Stomach (tissue), 9 donors: Measurements from ENCODE around the gene NTF3. TPM values are rescaled to one million over a fixed set of nuclear protein-coding genes. Genes with fewer than 3 reads are reported as not detected.

Experiments used
- DNase-seq, 2 donors: peaks; one replicate each; pipeline versions ENCODE4 v3.0.0 to v3.0.0-alpha.2; 2013 to 2019
- H3K27ac ChIP-seq, 5 donors: fragments of 200-600 bp in 4 of 5; sonication (generic) in 4 of 5; one replicate each; pipeline ENCODE4 v1.5.1; 2013 to 2019; ENCODE audit warnings: mild to moderate bottlenecking in 1 of 5, moderate library complexity in 1 of 5
- H3K27me3 ChIP-seq, 3 donors: fragments of 200-600 bp; sonication (generic); one replicate each; pipeline ENCODE4 v1.5.1; 2017 to 2019; ENCODE audit warnings: mixed run types in 1 of 3
- H3K36me3 ChIP-seq, 4 donors: fragments of 200-600 bp; sonication (generic); 1 replicate in 3 of 4; 2 replicates in 1 of 4; pipeline ENCODE4 v1.5.1; 2016 to 2019
- H3K4me1 ChIP-seq, 4 donors: fragments of 200-600 bp; sonication (generic); one replicate each; pipeline ENCODE4 v1.5.1; 2016 to 2019
- H3K4me3 ChIP-seq, 4 donors: fragments of 200-600 bp; sonication (generic) in 3 of 4; one replicate each; pipeline ENCODE4 v1.5.1; 2016 to 2019; ENCODE audit warnings: mild to moderate bottlenecking in 1 of 4
- H3K9me3 ChIP-seq, 4 donors: fragments of 200-600 bp; sonication (generic); one replicate each; pipeline ENCODE4 v1.5.1; 2016 to 2019
- CTCF ChIP-seq, 7 experiments: fragments of 450-650 bp in 4 of 7; fragments of 200-600 bp in 3 of 7; sonication (generic) in 3 of 7; IDR thresholded peaks; one replicate each; pipeline ENCODE4 v1.5.1; 2016 to 2019; ENCODE audit warnings: antibody characterized with exemption in 7 of 7, control low read depth in 2 of 7, mild to moderate bottlenecking in 1 of 7
- EP300 ChIP-seq: sonication (generic); formaldehyde crosslinking; IDR thresholded peaks from one replicate; pipeline ENCODE4 v1.6.1; 2017; ENCODE audit warnings: antibody characterized with exemption
- POLR2A ChIP-seq, 4 donors: fragments of 450-650 bp; IDR thresholded peaks; one replicate each; pipeline ENCODE4 v1.6.1; 2016; ENCODE audit warnings: antibody characterized with exemption in 4 of 4, control low read depth in 2 of 4, mild to moderate bottlenecking in 1 of 4, moderate library complexity in 1 of 4
- POLR2AphosphoS5 ChIP-seq, 3 donors: sonication (generic); formaldehyde crosslinking; IDR thresholded peaks; one replicate each; pipeline ENCODE4 v1.6.1; 2016; ENCODE audit warnings: antibody characterized with exemption in 3 of 3
- WGBS, 5 donors: extraction: QIAGEN DNeasy Blood & Tissue Kit in 3 of 5; methylation state at CpG; one replicate each; pipeline versions ENCODE4 v1.1.5 to v1.1.7; 2013 to 2018; 5-methylcytosine and 5-hydroxymethylcytosine counted together
- intact Hi-C: fragments of 100-400 bp; cut with DNase I; formaldehyde crosslinking; loops from one replicate; pipeline ENCODE4 v1.15.1; 2023; ENCODE audit warnings: low total_unique reads
- polyA plus RNA-seq, 3 donors: library from polyadenylated mRNA; stranded (reverse); fragments of 200-250 nt; gene quantifications; one replicate each; pipeline ENCODE4 v1.2.3, GENCODE V29; 2013
- total RNA-seq, 5 donors: library from RNA; depleted of rRNA; stranded (reverse); fragments of >200 nt; gene quantifications; one replicate each; pipeline versions ENCODE4 v1.1.0 to v1.2.3, GENCODE V29; 2014 to 2016
- donor health status: healthy with polysubstance abuse.
- donor health status: Bipolar disorder and iron deficiency.
- donor health status: healthy.

Gene NTF3
- total and polyA plus RNA-seq, 8 donors: 0.87 to 7.3 (median 4.0) TPM; not detected in 3

DNA sequence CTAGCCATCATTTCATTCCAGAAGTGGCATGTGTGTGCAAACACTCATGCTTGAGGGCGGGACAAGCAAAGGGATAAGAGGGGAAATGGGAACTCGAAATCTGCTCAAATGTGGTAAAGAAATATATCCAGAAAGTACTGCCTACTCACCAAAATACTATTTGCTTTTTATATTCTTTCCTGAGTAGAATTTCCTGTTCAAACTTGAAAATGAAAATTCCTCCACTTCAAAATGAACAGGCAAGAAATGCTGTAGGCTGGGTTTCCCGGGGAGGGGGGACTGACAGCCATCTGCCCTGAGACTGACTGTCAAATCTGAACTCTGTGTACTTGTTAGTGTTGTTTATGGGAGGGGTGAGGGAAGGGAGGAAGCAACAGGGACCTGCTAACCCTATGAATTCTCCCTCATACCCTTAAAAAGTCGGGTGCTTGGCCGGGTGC lies 34.6 kb downstream of the NTF3 start:
- H3K27ac ChIP-seq: no peak overlapping the region

DNA sequence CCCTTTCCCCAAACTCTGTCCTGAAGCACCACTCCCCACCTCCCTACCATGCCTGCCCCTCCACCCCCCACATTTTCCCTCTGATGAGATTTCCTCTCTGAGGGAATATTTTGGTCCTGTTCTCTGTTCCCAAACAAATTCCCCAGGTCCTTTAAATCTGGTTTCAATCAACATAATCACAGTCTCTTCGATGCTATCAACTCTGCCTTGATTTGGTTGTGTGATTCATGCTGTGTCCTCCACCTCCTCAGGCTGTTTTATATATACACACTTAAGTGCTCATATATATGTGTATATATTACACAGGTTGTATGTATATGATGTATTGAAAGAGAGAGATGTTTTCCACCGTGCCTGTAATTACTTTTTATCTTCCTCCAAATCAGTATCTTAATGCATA lies 36.0 kb downstream of the NTF3 start:
- Histone ChIP-seq H3K36me3 (no peaks in the 10 kb centered on the region), H3K4me1 (peaks cover 0 to 6% (median 0%) of the 10 kb centered on the region in 4 donors), H3K27me3 (no peaks in the 10 kb centered on the region), H3K4me3 (no peak overlapping the region), H3K9me3 (no peaks in the 10 kb centered on the region), H3K27ac (no peak overlapping the region)
- no peak for TF ChIP-seq EP300
- no peak for TF ChIP-seq POLR2A (IDR thresholded peaks at IDR 0.05)
- TF ChIP-seq POLR2AphosphoS5 (IDR thresholded peaks at IDR 0.05): no peak
- no peak for TF ChIP-seq CTCF (IDR thresholded peaks at IDR 0.05)
- intact Hi-C loops: no loop called here
- WGBS, 5 donors: 50 to 65% (median 61%) methylated on average over 2 of the region's 2 CpGs
- DNase-seq: no peak

More for the DNA sequence above, 34.6 kb downstream of the NTF3 start:
- H3K4me1 ChIP-seq: no peaks in the 10 kb centered on the region
- no peaks in the 10 kb centered on the region for H3K36me3 ChIP-seq
- no peaks in the 10 kb centered on the region for H3K27me3 ChIP-seq
- 47 to 62% (median 50%) methylated on average over 5 of the region's 5 CpGs for WGBS, 5 donors
- DNase-seq: no peak
- no peaks in the 10 kb centered on the region for H3K9me3 ChIP-seq
- H3K4me3 ChIP-seq: no peak overlapping the region
- TF ChIP-seq EP300 (no peak), POLR2A (IDR thresholded peaks at IDR 0.05) (no peak), POLR2AphosphoS5 (IDR thresholded peaks at IDR 0.05) (no peak), CTCF (IDR thresholded peaks at IDR 0.05) (no peak)
- intact Hi-C loops: no loop called here

GRCh38 chr12:5470221-5470620 lies 38.3 kb downstream of the NTF3 start:
- Histone ChIP-seq H3K36me3 (no peaks in the 10 kb centered on the region), H3K4me1 (peaks cover 0 to 7% (median 0%) of the 10 kb centered on the region in 4 donors), H3K4me3 (no peak overlapping the region), H3K27me3 (no peaks in the 10 kb centered on the region), H3K9me3 (no peaks in the 10 kb centered on the region), H3K27ac (no peak overlapping the region)
- 53 to 72% (median 70%) methylated on average over 6 to 7 of the region's 7 CpGs for WGBS, 5 donors
- TF ChIP-seq CTCF (IDR thresholded peaks at IDR 0.05): no peak
- TF ChIP-seq POLR2AphosphoS5 (IDR thresholded peaks at IDR 0.05): no peak
- TF ChIP-seq POLR2A (IDR thresholded peaks at IDR 0.05): no peak
- no peak for TF ChIP-seq EP300
- DNase-seq: no peak
- intact Hi-C loops: no loop called here

DNA sequence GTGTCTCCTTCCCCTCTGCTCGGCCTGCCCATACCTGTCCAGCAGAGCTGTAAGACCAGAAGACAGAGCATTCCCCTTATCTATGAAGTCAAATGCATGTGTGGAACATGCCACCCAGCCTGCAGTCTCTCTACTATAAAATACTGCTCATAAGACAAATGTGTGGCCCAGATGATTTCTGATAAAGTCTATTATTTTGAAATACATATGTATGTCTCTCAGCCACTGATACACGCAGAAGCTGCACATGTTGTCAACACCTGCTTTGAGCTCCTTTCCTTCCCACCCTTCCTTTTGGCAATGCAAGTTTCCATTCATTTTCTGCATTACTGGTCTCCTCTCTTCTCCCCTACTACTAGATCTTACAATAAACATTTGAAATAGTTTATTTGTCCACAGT lies 38.8 kb downstream of the NTF3 start:
- H3K36me3 ChIP-seq: no peaks in the 10 kb centered on the region
- no peaks in the 10 kb centered on the region for H3K9me3 ChIP-seq
- H3K4me3 ChIP-seq: no peak overlapping the region
- WGBS, 5 donors: 66 to 75% (median 70%) methylated on average over 2 of the region's 2 CpGs
- peaks cover 0 to 7% (median 0%) of the 10 kb centered on the region in 4 donors for H3K4me1 ChIP-seq
- H3K27me3 ChIP-seq: no peaks in the 10 kb centered on the region
- no peak overlapping the region for H3K27ac ChIP-seq
- TF ChIP-seq POLR2AphosphoS5 (IDR thresholded peaks at IDR 0.05) (no peak), CTCF (IDR thresholded peaks at IDR 0.05) (no peak), POLR2A (IDR thresholded peaks at IDR 0.05) (no peak), EP300 (no peak)
- DNase-seq: no peak
- intact Hi-C loops: no loop called here
